ENCODE results near the gene SYT1.

DNA sequence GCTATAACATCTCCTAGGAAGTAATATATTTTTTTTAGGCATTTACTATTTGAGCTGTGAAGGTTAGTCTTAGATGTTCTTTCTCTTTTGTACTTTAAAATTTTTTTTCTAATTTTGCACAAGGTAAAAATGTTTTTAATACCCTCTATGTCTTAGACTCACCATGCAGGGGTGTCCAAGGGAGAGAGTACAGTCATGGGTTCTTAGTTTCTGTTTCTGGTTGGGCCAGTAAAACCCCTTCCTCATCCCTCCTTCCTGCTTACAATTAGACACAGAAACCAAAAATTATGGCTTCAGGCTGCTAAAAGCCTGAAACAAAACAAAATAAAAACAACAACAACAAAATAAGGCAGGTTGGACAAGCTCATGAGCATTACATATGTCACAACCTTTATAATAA lies 193.0 kb downstream of the SYT1 start:
- no peak for TF ChIP-seq GATA2 (IDR thresholded peaks at IDR 0.05; ENCODE audit: low read depth, low read length)
- no peak for TF ChIP-seq GATA3 (IDR thresholded peaks at IDR 0.05; ENCODE audit: low read depth, low read length)
